Nephron progenitor cell (in vitro differentiated cells): ENCODE results near the gene CD300A.

Experiments used
- DNase-seq: peaks from one replicate; pipeline ENCODE4 v3.0.0; 2021
- H3K27ac Mint-ChIP-seq: 2 replicates; pipeline ENCODE4 v1.8.0; 2021; ENCODE audit warnings: mild to moderate bottlenecking, moderate library complexity, mixed read lengths
- H3K27me3 Mint-ChIP-seq: 2 replicates; pipeline ENCODE4 v1.8.0; 2021; ENCODE audit warnings: mild to moderate bottlenecking, low read depth, mixed read lengths; ENCODE audit not compliant: poor library complexity
- H3K36me3 Mint-ChIP-seq: 2 replicates; pipeline ENCODE4 v1.8.0; 2021; ENCODE audit warnings: low read depth, mixed read lengths
- H3K4me1 Mint-ChIP-seq: 2 replicates; pipeline ENCODE4 v1.8.0; 2021; ENCODE audit warnings: mixed read lengths
- H3K4me3 Mint-ChIP-seq: 2 replicates; pipeline ENCODE4 v1.8.0; 2021; ENCODE audit warnings: mild to moderate bottlenecking, moderate library complexity, mixed read lengths
- H3K9me3 Mint-ChIP-seq: 2 replicates; pipeline ENCODE4 v1.8.0; 2021; ENCODE audit warnings: mild to moderate bottlenecking, moderate library complexity, mixed read lengths
- CTCF ChIP-seq: fragments of 200-600 bp; sonication (generic); IDR thresholded peaks from 2 replicates; pipeline ENCODE4 v1.5.0; 2021; ENCODE audit warnings: antibody characterized with exemption

CD300A gene

GRCh38 chr17:74475189-74475588 is 8.8 kb downstream of the CD300A start:
- peaks cover 20% of the 10 kb centered on the region for H3K9me3 Mint-ChIP-seq
- peaks cover 60% of the 10 kb centered on the region for H3K27me3 Mint-ChIP-seq
- H3K4me1 Mint-ChIP-seq: no peaks in the 10 kb centered on the region
- H3K36me3 Mint-ChIP-seq: no peaks in the 10 kb centered on the region
- H3K4me3 Mint-ChIP-seq: no peak overlapping the region
- H3K27ac Mint-ChIP-seq: no peak overlapping the region
- no peak for TF ChIP-seq CTCF
- DNase-seq: no peak

- H3K4me1 Mint-ChIP-seq: no peaks in the 10 kb centered on the region
- H3K4me3 Mint-ChIP-seq: no peak overlapping the region
- TF ChIP-seq CTCF: no peak
- no peak for DNase-seq
- H3K27me3 Mint-ChIP-seq: peaks cover 64% of the 10 kb centered on the region
- H3K9me3 Mint-ChIP-seq: peaks cover 20% of the 10 kb centered on the region
- no peaks in the 10 kb centered on the region for H3K36me3 Mint-ChIP-seq
- H3K27ac Mint-ChIP-seq: no peak overlapping the region
These were observed 11.0 kb downstream of the CD300A start for GRCh38 chr17:74477411-74477810.

DNA sequence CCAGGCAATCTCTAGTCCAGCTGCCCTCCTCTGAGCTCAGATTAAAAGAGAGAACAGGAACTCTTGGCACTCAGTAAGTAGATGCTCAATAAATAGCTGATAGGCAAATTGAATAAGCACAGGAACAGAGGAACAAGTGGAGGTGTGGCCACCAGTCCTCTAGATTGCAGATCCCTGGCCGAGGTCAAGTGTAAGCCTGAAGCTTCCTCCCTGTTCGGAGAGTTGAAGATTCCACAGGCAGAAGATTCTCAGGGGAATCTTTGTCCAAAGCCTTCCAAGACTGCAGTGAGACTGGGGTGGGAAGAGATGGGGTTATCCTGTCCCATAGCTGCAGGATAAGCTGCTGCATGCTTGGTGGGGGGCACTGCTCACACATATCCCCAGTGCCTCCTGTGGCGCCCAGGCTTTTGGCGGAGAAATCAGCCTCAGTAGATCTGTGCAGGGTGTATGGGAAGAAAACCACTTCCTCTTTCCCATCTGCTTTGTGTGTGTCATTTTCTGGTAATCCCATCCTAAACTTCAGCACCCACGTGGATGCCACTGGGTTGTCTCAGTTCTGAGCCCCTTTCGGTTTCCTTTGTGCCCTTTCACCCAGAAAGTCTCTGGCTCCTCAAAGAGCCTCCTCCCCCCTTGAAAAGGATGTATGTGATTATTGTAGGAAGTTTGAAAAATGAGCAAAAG is 12.1 kb downstream of the CD300A start:
- DNase-seq: no peak
- H3K36me3 Mint-ChIP-seq: no peaks in the 10 kb centered on the region
- no peak overlapping the region for H3K4me3 Mint-ChIP-seq
- no peak for TF ChIP-seq CTCF
- no peak overlapping the region for H3K27ac Mint-ChIP-seq
- peaks cover 73% of the 10 kb centered on the region for H3K27me3 Mint-ChIP-seq
- no peaks in the 10 kb centered on the region for H3K4me1 Mint-ChIP-seq
- H3K9me3 Mint-ChIP-seq: peaks cover 20% of the 10 kb centered on the region

- Mint-ChIP-seq H3K36me3 (no peaks in the 10 kb centered on the region), H3K27ac (no peak overlapping the region), H3K4me1 (no peaks in the 10 kb centered on the region), H3K4me3 (no peak overlapping the region), H3K27me3 (peaks cover 76% of the 10 kb centered on the region), H3K9me3 (peaks cover 14% of the 10 kb centered on the region)
- DNase-seq: no peak
- TF ChIP-seq CTCF: no peak
These were observed 13.9 kb downstream of the CD300A start for GRCh38 chr17:74480290-74480689.

DNA sequence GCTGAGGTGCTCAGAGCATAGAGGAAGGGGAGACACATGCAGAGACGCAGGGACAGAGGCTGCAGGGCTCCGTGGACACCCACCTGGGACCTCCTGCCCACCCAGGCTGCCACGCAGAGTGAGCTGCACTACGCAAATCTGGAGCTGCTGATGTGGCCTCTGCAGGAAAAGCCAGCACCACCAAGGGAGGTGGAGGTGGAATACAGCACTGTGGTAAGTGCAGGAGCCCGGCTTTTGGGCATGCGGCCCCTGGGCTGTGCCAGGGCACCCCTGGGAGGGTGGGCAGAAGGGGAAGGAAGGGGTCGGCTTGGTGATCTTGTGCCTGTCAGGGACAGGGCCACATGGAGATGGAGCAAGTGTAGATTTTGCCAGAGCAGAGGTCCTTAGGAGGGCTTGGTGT is 15.2 kb downstream of the CD300A start:
- Mint-ChIP-seq H3K27me3 (peaks cover 66% of the 10 kb centered on the region), H3K27ac (no peak overlapping the region)

More for the DNA sequence above, 15.2 kb downstream of the CD300A start:
- H3K9me3 Mint-ChIP-seq: peaks cover under 1% of the 10 kb centered on the region
- H3K36me3 Mint-ChIP-seq: no peaks in the 10 kb centered on the region
- no peak for TF ChIP-seq CTCF
- DNase-seq: no peak
- no peaks in the 10 kb centered on the region for H3K4me1 Mint-ChIP-seq
- H3K4me3 Mint-ChIP-seq: no peak overlapping the region
